Measurements from ENCODE around the gene SLC7A6OS. TPM values are rescaled to one million over a fixed set of nuclear protein-coding genes. Genes with fewer than 3 reads are reported as not detected.

SLC7A6OS gene
- total RNA-seq, 1 donor from 2014 or later, result 21.7 TPM

DNA sequence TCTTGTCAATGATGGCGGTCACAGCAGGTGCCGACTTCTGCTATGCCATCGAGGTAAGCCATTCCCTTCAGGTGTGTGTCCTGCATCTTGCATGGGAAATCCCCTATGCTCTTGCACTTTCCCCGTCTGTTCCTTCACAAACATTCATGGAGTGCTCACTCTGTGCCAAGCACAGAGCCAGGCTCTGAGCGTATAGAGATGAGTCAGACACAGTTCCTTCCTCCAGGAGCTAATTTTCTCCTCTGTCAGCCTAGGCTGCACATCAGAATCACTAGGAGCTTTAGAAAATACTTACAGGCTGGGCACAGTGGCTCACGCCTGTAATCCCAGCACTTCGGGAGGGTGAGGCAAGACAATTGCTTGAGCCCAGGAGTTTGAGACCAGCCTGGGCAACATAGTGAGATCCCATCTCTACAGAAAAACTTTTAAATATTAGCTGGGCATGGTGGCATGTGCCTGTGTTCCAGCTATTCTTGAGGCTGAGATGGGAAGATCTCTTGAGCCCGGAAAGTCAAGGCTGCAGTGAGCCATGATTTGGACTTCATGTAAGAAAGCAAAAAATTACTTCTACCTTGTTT, 14.1 kb upstream of the SLC7A6OS start:
- TF ChIP-seq, protein P1, sequence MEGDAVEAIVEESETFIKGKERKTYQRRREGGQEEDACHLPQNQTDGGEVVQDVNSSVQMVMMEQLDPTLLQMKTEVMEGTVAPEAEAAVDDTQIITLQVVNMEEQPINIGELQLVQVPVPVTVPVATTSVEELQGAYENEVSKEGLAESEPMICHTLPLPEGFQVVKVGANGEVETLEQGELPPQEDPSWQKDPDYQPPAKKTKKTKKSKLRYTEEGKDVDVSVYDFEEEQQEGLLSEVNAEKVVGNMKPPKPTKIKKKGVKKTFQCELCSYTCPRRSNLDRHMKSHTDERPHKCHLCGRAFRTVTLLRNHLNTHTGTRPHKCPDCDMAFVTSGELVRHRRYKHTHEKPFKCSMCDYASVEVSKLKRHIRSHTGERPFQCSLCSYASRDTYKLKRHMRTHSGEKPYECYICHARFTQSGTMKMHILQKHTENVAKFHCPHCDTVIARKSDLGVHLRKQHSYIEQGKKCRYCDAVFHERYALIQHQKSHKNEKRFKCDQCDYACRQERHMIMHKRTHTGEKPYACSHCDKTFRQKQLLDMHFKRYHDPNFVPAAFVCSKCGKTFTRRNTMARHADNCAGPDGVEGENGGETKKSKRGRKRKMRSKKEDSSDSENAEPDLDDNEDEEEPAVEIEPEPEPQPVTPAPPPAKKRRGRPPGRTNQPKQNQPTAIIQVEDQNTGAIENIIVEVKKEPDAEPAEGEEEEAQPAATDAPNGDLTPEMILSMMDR (conservative IDR thresholded peaks at IDR 0.05), result no peak
- H3K27me3 Mint-ChIP-seq, result no peaks in the 10 kb centered on the region
- no peak overlapping the region for H3K27ac Mint-ChIP-seq

DNA sequence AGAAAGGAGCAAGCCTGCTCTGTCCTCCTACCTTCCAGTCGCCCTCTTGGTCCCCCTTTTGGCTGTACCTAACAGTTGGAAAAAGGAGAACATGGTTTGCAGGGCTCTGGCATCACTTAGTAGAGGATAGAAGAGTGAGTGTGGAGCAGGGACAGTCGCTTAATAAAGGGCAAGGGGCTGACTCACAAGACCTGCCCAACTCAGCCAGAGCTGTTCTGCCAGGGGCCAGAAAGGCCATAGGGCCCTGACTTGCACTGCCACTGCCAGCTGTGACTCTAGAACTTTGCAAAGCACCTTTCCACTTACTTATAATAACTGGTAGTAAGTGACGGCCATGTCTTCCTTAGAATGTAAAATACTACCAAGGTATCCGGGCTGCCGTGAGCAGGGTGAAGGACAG, 13.6 kb upstream of the SLC7A6OS start:
- Mint-ChIP-seq H3K9me3 (no peaks in the 10 kb centered on the region), H3K36me3 (peaks cover 21% of the 10 kb centered on the region), H3K4me3 (no peak overlapping the region), H3K27me3 (no peaks in the 10 kb centered on the region), H3K4me1 (ENCODE audit: unreplicated experiment) (peaks cover 16% of the 10 kb centered on the region), H3K27ac (no peak overlapping the region)
- no peak for DNase-seq (ENCODE audit: extremely low spot score, unreplicated experiment)
- TF ChIP-seq, protein P1 (conservative IDR thresholded peaks at IDR 0.05), result no peak

More for the DNA sequence above, 14.1 kb upstream of the SLC7A6OS start:
- Mint-ChIP-seq H3K4me1 (ENCODE audit: unreplicated experiment) (peaks cover 16% of the 10 kb centered on the region), H3K4me3 (no peak overlapping the region), H3K36me3 (peaks cover 21% of the 10 kb centered on the region), H3K9me3 (no peaks in the 10 kb centered on the region)
- DNase-seq (ENCODE audit: extremely low spot score, unreplicated experiment), result no peak

DNA sequence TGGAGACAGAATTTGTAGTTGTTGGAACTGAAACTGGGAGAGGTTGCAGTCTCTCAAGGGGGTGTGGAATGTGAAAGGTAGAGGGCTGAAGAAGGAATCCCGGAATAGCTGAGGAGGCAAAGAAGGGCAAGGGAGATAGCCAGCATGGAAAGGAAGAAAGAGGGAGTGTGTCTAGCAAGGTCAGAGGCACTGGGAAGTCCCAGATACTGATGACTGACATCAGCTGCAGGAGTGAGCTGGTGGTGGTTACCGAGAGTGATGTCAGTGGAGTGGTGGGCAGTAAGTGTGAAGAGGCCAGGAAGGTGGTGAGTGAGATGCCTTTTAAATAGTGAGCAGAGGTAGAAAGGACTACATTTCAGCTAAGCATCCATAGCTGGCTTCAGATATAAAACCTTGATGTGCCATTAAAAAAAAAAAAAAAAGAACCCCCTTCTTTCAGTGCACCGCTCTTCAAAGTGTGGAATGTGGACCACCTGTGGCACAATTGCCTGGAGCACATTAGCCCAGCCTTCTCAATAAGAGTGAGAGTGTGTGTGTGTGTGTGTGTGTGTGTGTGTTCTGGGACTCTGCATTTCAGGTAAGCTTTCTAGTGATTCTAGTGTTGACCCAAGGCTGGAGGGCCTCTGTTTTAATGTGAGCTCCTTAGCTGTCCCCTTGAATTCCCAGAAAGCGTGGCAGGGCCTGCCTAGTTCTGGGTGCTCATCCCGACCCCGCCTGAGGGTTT, 8.6 kb upstream of the SLC7A6OS start:
- Mint-ChIP-seq H3K27me3 (no peaks in the 10 kb centered on the region), H3K36me3 (peaks cover 14% of the 10 kb centered on the region), H3K9me3 (no peaks in the 10 kb centered on the region), H3K4me3 (no peak overlapping the region), H3K4me1 (ENCODE audit: unreplicated experiment) (no peaks in the 10 kb centered on the region), H3K27ac (no peak overlapping the region)
- TF ChIP-seq, protein P1 (conservative IDR thresholded peaks at IDR 0.05), result no peak
- DNase-seq (ENCODE audit: extremely low spot score, unreplicated experiment), result no peak

DNA sequence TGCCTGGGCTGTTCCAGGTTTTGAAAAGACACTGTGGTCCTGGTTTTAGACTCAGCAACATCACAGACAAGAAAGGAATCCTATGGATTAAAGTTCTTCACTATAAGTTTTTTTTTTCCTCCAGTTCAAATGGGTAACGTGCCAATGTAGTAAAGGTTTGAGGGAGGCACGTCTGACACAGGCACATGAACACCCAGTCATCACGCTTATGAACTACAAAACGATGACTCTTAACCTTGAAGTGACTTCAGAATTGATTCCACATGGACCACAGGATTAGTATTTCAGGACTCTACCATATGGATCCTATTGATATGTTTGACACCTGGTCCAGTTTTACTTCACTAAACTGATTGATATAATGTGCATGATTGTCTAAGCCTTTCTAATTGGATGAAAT, 2.4 kb upstream of the SLC7A6OS start:
- TF ChIP-seq, protein P1 (conservative IDR thresholded peaks at IDR 0.05), result no peak
- Mint-ChIP-seq H3K36me3 (peaks cover 3% of the 10 kb centered on the region), H3K4me1 (ENCODE audit: unreplicated experiment) (peaks cover 17% of the 10 kb centered on the region), H3K4me3 (peak overlapping the region; percentile 55), H3K9me3 (no peaks in the 10 kb centered on the region), H3K27me3 (no peaks in the 10 kb centered on the region), H3K27ac (no peak overlapping the region)
- DNase-seq (ENCODE audit: extremely low spot score, unreplicated experiment), result no peak

DNA sequence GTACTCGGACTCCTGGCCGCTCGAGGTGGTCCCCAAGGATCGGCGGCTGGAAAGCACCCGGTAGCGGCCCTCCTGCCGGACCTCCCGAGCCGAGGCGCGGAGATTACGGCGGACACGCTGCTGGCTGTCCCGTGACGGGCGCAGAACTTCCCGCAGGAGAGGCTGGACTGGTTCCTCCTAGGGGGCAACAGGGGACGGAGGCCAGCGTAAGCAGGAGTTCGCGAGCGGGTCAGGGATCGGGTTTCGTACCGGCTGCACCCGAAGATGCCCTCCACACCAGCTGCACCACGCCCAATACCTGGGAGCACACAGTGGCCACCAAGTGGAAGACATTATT, 341 bp downstream of the SLC7A6OS start:
- Mint-ChIP-seq H3K9me3 (no peaks in the 10 kb centered on the region), H3K27ac (peak overlapping the region; percentile 95), H3K4me1 (ENCODE audit: unreplicated experiment) (peaks cover 17% of the 10 kb centered on the region), H3K36me3 (peaks cover 3% of the 10 kb centered on the region), H3K4me3 (peak overlapping the region; percentile 98), H3K27me3 (no peaks in the 10 kb centered on the region)
- TF ChIP-seq, protein P1 (conservative IDR thresholded peaks at IDR 0.05), result no peak
- DNase-seq (ENCODE audit: extremely low spot score, unreplicated experiment), result no peak
